Measurements from ENCODE around the gene OR8K3. TPM values are rescaled to one million over a fixed set of nuclear protein-coding genes. Genes with fewer than 3 reads are reported as not detected.

The OR8K3 gene
- not detected in 2 replicates for total RNA-seq (2014; rRNA removed; shearing (Covaris generic); ENCODE audit: low replicate concordance)

- no peak for DNase-seq (ENCODE audit: low read depth)
- in situ Hi-C loops (cut with HindIII; ENCODE audit: low pct_unique_long_range_greater_than_20kb, low sequenced_read_pairs) = no loop called here
Measured at GRCh38 chr11:56314844-56315243, at the start of gene OR8K3. TSS of gene OR8K3 (plus strand) at chr11:56315144. CDS start at chr11:56318307, 3,163 bp downstream.

- DNase-seq (ENCODE audit: low read depth) = no peak
- in situ Hi-C loops (cut with HindIII; ENCODE audit: low pct_unique_long_range_greater_than_20kb, low sequenced_read_pairs) = no loop called here
Measured at GRCh38 chr11:56271092-56271491, 43.9 kb upstream of the OR8K3 start.

- DNase-seq (ENCODE audit: low read depth) = no peak
Measured at GRCh38 chr11:56273854-56274253, 41.1 kb upstream of the OR8K3 start, which contains the start of gene OR5T1. TSS of gene OR5T1 (plus strand) at chr11:56274154. CDS start at chr11:56275639, 1,485 bp downstream.

GRCh38 chr11:56292154-56292553 is 22.8 kb upstream of the OR8K3 start, which contains the start of gene OR8H1:
TSS of gene OR8H1 (minus strand) at chr11:56292254. CDS start at chr11:56291062, 1,192 bp downstream.
- no peak for DNase-seq (ENCODE audit: low read depth)
- in situ Hi-C loops (cut with HindIII; ENCODE audit: low pct_unique_long_range_greater_than_20kb, low sequenced_read_pairs) = no loop called here

More at GRCh38 chr11:56273854-56274253, 41.1 kb upstream of the OR8K3 start, which contains the start of gene OR5T1:
- in situ Hi-C loops (cut with HindIII; ENCODE audit: low pct_unique_long_range_greater_than_20kb, low sequenced_read_pairs) = no loop called here

- no peak for DNase-seq (ENCODE audit: low read depth)
- in situ Hi-C loops (cut with HindIII; ENCODE audit: low pct_unique_long_range_greater_than_20kb, low sequenced_read_pairs) = no loop called here
Measured at GRCh38 chr11:56296898-56297297, 18.0 kb upstream of the OR8K3 start.

- in situ Hi-C loops (cut with HindIII; ENCODE audit: low pct_unique_long_range_greater_than_20kb, low sequenced_read_pairs) = no loop called here
- no peak for DNase-seq (ENCODE audit: low read depth)
Measured at GRCh38 chr11:56307836-56308235, 7.1 kb upstream of the OR8K3 start.

- in situ Hi-C loops (cut with HindIII; ENCODE audit: low pct_unique_long_range_greater_than_20kb, low sequenced_read_pairs) = no loop called here
- DNase-seq (ENCODE audit: low read depth) = no peak
Measured at GRCh38 chr11:56331861-56332491, 17.0 kb downstream of the OR8K3 start.

GRCh38 chr11:56333156-56333555 is 18.2 kb downstream of the OR8K3 start:
- DNase-seq (ENCODE audit: low read depth) = no peak

GRCh38 chr11:56340289-56340688 is 25.3 kb downstream of the OR8K3 start:
- DNase-seq (ENCODE audit: low read depth) = no peak
- in situ Hi-C loops (cut with HindIII; ENCODE audit: low pct_unique_long_range_greater_than_20kb, low sequenced_read_pairs) = no loop called here

More at GRCh38 chr11:56333156-56333555, 18.2 kb downstream of the OR8K3 start:
- in situ Hi-C loops (cut with HindIII; ENCODE audit: low pct_unique_long_range_greater_than_20kb, low sequenced_read_pairs) = no loop called here

GRCh38 chr11:56345739-56346138 is 30.8 kb downstream of the OR8K3 start, which contains the start of gene OR8K1:
TSS of gene OR8K1 (plus strand) at chr11:56346039. CDS start at chr11:56346039, 0 bp downstream.
- in situ Hi-C loops (cut with HindIII; ENCODE audit: low pct_unique_long_range_greater_than_20kb, low sequenced_read_pairs) = no loop called here
- no peak for DNase-seq (ENCODE audit: low read depth)

GRCh38 chr11:56353991-56354390 is 39.0 kb downstream of the OR8K3 start, which contains the start of gene OR8J1:
TSS of gene OR8J1 (plus strand) at chr11:56354291. CDS start at chr11:56360247, 5,956 bp downstream.
- in situ Hi-C loops (cut with HindIII; ENCODE audit: low pct_unique_long_range_greater_than_20kb, low sequenced_read_pairs) = no loop called here
- DNase-seq (ENCODE audit: low read depth) = no peak

Other genes starting within 250 kb of the OR8K3 start
- not detected in 2 replicates for gene OR8I2, start 221.8 kb upstream of the OR8K3 start, total RNA-seq (2014; rRNA removed; shearing (Covaris generic); ENCODE audit: low replicate concordance)
- not detected in 2 replicates for gene OR8H2, start 211.5 kb upstream of the OR8K3 start, total RNA-seq (2014; rRNA removed; shearing (Covaris generic); ENCODE audit: low replicate concordance)
- gene OR8H3, start 192.8 kb upstream of the OR8K3 start, total RNA-seq (2014; rRNA removed; shearing (Covaris generic); ENCODE audit: low replicate concordance) = not detected in 2 replicates
- gene OR8J3, start 174.9 kb upstream of the OR8K3 start, total RNA-seq (2014; rRNA removed; shearing (Covaris generic); ENCODE audit: low replicate concordance) = not detected in 2 replicates
- not detected in 2 replicates for gene OR8K5, start 154.8 kb upstream of the OR8K3 start, total RNA-seq (2014; rRNA removed; shearing (Covaris generic); ENCODE audit: low replicate concordance)
- not detected in 2 replicates for gene OR5J2, start 138.5 kb upstream of the OR8K3 start, total RNA-seq (2014; rRNA removed; shearing (Covaris generic); ENCODE audit: low replicate concordance)
- not detected in 2 replicates for gene OR5T2, start 80.9 kb upstream of the OR8K3 start, total RNA-seq (2014; rRNA removed; shearing (Covaris generic); ENCODE audit: low replicate concordance)
- not detected in 2 replicates for gene OR5T3, start 62.9 kb upstream of the OR8K3 start, total RNA-seq (2014; rRNA removed; shearing (Covaris generic); ENCODE audit: low replicate concordance)
- gene OR5T1, start 41.0 kb upstream of the OR8K3 start, total RNA-seq (2014; rRNA removed; shearing (Covaris generic); ENCODE audit: low replicate concordance) = not detected in 2 replicates
- not detected in 2 replicates for gene OR8H1, start 22.9 kb upstream of the OR8K3 start, total RNA-seq (2014; rRNA removed; shearing (Covaris generic); ENCODE audit: low replicate concordance)
- gene OR8K1, start 30.9 kb downstream of the OR8K3 start, total RNA-seq (2014; rRNA removed; shearing (Covaris generic); ENCODE audit: low replicate concordance) = not detected in 2 replicates
- gene OR8J1, start 39.1 kb downstream of the OR8K3 start, total RNA-seq (2014; rRNA removed; shearing (Covaris generic); ENCODE audit: low replicate concordance) = not detected in 2 replicates
- not detected in 2 replicates for gene OR8U1, start 60.5 kb downstream of the OR8K3 start, total RNA-seq (2014; rRNA removed; shearing (Covaris generic); ENCODE audit: low replicate concordance)
- gene OR5AL1, start 97.6 kb downstream of the OR8K3 start, total RNA-seq (2014; rRNA removed; shearing (Covaris generic); ENCODE audit: low replicate concordance) = not detected in 2 replicates
- not detected in 2 replicates for gene OR5M3, start 158.2 kb downstream of the OR8K3 start, total RNA-seq (2014; rRNA removed; shearing (Covaris generic); ENCODE audit: low replicate concordance)
- gene OR5M8, start 176.2 kb downstream of the OR8K3 start, total RNA-seq (2014; rRNA removed; shearing (Covaris generic); ENCODE audit: low replicate concordance) = not detected in 2 replicates
- gene OR5M11, start 228.1 kb downstream of the OR8K3 start, total RNA-seq (2014; rRNA removed; shearing (Covaris generic); ENCODE audit: low replicate concordance) = not detected in 2 replicates